Mammary microvascular endothelial cell (primary cell): ENCODE data around the gene CENPP. TPM values are rescaled to one million over a fixed set of nuclear protein-coding genes. Genes with fewer than 3 reads are reported as not detected.

ENCODE experiments used
- total RNA-seq: library from RNA; depleted of rRNA; stranded (reverse); fragments of >200 nt; gene quantifications from 2 replicates; pipeline ENCODE4 v1.2.3, GENCODE V29; 2015

CENPP gene
- total RNA-seq, result 8.7 and 10.7 TPM in 2 replicates

GRCh38 chr9:92325269-92325990, at the start of gene CENPP, which contains the start of gene NOL8:
CENPP (plus strand) TSS chr9:92325953.
NOL8 (minus strand) TSS chr9:92325350; CDS start chr9:92324161, 1,189 bp downstream.

GRCh38 chr9:92293452-92294296, 32.1 kb upstream of the CENPP start, which contains the start of gene IARS1:
IARS1 (minus strand) TSS chr9:92293697; CDS start chr9:92289419, 4,278 bp downstream.

GRCh38 chr9:92404042-92404836, 78.5 kb downstream of the CENPP start, which contains the start of gene OGN:
OGN (minus strand) TSS chr9:92404578; CDS start chr9:92403407, 1,171 bp downstream.

GRCh38 chr9:92424340-92424739, 98.6 kb downstream of the CENPP start, which contains the start of gene OMD:
OMD (minus strand) TSS chr9:92424471; CDS start chr9:92417558, 6,913 bp downstream.

DNA sequence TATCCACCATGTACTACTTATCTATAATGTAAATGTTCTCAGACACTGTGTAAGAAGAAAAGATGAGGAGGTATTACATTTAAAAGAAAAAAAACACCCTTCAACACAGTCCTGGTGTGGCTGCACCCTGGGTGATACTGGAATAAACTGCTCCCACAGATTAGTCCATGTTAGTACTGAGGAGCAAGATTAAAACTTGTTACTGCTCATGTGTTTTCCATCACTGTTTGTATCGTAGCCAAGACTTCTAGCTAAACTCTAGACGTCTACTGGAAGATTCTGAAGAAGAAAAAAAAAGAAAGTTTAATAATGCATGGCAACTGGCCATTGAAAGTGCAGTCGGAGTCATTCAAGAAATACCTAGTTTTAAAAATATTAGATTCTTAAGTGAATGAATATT, 156.6 kb downstream of the CENPP start, which contains the start of gene ASPN:
ASPN (minus strand) TSS at position 178 of the 400 bp plus-strand sequence.

GRCh38 chr9:92535940-92536850, 210.4 kb downstream of the CENPP start, which contains the start of gene ECM2:
ECM2 (minus strand) TSS chr9:92535990; CDS start chr9:92522866, 13,124 bp downstream.

Other genes starting within 250 kb of the CENPP start
- 81.4 and 91.0 TPM in 2 replicates for gene SPTLC1, start 210.5 kb upstream of the CENPP start, total RNA-seq
- 133 and 141 TPM in 2 replicates for gene IARS1, start 32.3 kb upstream of the CENPP start, total RNA-seq
- gene NOL8, start 603 bp upstream of the CENPP start, total RNA-seq, result 20.2 and 22.5 TPM in 2 replicates
- gene OGN, start 78.6 kb downstream of the CENPP start, total RNA-seq, result not detected in 2 replicates
- gene OMD, start 98.5 kb downstream of the CENPP start, total RNA-seq, result not detected in 2 replicates
- gene ASPN, start 156.6 kb downstream of the CENPP start, total RNA-seq, result 0.07 TPM in 1 of 2 replicates, not detected in the other
- gene ECM2, start 210.0 kb downstream of the CENPP start, total RNA-seq, result not detected in 2 replicates